HG02885 (cell line): ENCODE measurements around the gene RIMBP2.
"Not testable (repeated sequence)": the region's sequence is repeated elsewhere in the genome, so short reads cannot be mapped to it uniquely, and the experiment has no call there.

Experiments
- ATAC-seq: cut with Tn5 transposase; IDR thresholded peaks from one replicate; pipeline ENCODE4 v1.9.1; 2021; ENCODE audit warnings: mild to moderate bottlenecking; ENCODE audit not compliant: unreplicated experiment, poor library complexity

Gene RIMBP2

DNA sequence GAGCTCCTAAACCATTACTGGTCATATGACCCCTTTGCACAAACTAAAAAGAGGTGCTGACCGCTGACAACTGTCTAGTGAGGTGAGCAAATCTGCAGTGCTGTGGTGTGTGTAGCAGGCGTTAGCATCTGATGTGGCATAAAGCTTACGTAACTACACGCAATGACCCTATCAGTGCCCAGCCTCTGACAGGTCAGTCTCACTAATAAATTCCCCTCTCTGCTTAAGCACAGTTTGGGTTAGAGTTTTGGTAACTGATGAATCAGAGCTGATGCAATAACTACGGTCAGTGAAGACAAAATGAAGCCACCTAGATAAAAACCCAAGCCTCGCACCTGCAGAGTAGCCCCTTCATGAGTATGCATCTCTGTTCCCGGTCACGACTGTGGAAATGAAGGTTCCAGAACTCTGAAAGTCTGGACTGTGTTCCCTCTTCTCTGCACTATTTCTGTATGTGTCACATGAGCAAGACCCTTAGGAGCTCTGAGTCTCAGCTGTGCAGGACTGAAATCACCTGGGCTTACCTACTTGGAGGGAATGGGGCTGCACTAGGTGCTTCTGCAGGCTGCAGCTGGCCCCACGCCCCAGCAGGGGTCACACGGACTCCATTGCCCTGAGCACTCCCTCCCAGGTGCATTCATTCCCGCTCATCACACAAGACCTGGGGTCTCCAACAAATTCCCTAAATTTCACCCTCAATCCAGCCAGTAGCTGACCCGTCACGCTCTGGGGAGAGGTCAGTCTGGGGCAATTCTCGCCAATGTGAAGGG is 54.4 kb downstream of the RIMBP2 start:
- no peak for ATAC-seq

DNA sequence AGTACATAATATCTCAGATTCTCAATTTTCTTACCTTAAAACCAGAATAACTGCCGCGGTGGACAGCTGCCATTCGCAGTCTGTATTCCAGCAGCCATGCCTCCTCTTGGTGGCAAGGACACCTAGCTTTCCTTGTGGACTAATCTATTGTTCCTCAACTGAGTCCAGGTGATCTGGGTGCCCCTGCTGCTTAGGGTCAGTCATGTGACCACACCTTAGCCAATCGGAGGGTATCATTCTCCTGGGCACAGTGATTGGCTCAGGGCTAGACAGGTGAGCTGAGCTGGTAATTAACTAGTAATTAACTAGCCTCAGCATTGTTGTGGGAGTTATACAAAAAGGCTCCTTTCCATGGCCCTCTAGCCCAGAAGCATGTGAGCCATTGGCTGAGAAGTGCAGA is 55.0 kb downstream of the RIMBP2 start:
- ATAC-seq, result no peak

DNA sequence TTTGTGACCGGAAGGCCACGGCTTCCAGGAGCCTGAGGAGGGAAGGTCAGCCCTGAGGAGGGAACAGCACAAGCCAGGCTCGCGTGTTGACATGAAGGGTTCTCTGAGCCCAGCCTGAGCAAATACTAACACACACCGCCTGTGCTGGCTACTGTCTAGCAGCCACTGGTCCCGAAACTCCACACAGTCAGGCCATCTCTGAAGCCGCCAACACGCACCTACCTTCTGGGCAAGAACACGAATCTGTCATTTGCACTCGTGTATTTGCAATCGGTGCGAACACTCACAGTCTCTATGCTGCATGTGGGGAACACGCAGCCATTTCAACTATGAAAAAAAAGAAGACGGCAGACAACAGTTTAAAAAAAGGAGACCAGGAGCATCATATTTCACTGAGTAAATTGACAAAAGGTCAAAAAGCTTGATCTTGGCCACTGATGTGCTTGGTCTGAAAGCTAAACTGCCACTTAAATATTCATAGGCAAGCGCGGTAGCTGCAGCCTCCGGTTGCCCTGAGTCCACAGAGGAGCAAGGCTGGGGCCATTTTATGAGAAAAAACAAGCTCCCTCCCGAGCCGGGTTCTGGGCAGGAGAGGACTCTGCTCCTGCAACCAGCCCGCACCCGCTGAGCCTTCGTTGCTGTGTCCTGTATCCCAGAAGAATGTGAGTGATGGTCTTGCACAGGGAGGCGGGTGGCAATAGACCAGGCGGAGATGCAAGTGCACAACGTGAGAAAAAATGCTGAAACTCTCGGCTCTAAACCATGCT is 57.8 kb downstream of the RIMBP2 start:
- no peak for ATAC-seq

DNA sequence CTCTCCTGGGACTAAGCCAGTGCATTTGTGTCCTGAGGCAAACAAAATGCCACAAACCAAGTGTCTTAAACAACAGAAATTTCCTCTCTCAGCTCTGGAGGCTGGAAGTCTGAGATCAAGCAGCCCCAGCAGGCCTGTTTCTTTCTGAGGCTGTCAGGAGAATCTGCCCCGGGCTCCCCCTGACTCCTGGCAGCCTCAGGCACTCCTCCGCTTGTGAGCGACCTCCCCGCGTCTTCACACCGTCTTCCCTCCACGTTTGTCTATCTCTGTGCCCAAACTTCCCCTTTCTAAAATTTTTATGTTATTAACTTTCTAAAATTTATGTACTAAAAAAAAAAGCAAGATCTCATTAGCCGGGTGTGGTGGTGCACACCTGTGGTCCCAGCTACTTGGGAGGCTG is 59.7 kb downstream of the RIMBP2 start:
- no peak for ATAC-seq

DNA sequence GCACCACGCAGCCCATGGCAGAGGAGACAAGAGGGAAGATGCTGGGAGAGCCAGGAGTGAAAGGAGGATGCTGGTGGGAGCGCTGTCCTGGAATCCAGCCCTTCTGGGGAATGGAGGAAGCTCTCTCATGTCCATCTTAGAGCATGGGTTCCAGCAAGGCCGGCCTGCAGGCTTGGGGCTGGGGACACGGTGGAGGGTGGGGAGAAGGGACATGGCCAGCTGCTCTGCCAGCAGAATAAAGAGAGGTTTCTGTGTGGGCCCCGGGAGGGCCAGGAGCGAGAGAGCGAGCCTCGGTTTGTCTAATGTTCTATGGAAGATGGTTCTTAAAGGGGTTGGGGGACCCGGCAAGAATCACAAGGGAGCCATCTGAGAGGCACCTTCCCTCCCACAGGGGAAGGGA is 60.2 kb downstream of the RIMBP2 start:
- no peak for ATAC-seq

DNA sequence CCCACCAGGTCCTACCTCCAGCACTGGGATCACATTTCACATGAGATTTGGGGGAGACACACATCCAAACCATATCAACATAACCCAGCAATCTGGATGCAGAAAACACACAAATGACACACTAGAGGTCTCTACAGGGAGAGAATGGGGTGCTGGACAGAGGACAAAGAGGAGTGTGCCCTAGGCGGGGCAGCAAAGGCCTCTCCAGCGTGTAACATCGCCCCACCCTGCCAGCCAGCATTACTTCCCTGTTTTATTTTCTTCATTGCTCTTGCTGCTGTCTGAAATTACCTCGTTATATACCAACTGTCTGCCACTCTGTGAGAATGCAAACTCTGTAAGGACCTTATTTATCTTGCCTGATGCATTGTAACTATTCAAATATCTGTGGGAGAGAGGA is 61.1 kb downstream of the RIMBP2 start:
- no peak for ATAC-seq

DNA sequence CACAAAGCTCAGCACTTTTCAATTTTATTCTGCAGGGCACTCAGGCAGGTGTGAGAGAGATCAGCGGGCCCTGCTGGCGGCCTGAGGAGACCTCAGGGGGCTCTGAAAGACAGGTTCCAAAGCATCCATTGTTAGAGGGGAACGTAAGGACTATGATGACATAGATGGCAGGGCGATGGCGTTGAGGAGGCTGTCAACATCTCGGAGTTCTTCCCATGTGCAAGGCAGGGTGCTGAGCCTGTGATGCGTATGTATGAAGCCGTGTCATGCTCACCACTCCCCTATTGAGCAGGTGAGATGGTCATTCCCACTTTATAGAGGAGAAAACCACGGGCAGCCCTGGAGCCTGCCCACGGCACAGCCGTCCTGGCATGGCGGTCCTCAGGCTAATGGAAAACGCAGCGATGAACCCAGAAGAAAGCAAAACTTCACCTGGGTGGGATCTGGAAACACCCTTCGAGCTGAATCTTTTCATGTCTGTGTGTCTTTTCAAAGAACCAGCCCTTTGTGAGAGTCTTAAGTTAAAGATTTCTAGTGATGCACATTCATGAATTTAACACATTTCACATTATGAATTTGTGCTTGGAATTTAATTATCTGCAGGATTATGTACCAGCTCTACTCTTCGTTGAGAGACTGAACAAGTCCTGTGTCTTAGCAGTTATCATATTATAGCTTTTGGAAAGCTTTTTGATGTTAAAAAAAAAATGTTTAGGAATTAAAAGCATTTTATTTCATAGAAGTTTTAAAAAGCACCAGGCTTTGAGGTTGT is 64.7 kb downstream of the RIMBP2 start:
- ATAC-seq, result no peak

DNA sequence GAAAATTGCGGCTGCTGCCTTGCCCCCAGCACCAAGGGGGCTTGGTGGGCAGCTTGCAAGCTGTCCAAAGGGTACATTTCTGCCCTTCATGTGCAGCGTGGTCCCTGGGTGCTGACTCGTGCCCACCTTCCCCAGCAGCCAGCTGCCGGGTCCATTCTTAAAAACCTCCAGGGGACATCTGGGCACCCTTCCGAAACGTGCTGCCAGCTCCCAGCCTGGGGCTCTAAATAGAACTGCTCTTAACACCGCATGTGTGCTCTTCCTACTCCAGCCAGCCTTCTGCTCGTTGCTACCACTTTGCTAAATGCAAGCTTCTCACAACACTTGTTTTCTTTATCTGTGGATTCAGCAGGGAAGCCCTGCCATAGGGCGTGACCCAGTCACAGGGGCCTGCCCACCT is 66.0 kb downstream of the RIMBP2 start:
- ATAC-seq, result no peak

DNA sequence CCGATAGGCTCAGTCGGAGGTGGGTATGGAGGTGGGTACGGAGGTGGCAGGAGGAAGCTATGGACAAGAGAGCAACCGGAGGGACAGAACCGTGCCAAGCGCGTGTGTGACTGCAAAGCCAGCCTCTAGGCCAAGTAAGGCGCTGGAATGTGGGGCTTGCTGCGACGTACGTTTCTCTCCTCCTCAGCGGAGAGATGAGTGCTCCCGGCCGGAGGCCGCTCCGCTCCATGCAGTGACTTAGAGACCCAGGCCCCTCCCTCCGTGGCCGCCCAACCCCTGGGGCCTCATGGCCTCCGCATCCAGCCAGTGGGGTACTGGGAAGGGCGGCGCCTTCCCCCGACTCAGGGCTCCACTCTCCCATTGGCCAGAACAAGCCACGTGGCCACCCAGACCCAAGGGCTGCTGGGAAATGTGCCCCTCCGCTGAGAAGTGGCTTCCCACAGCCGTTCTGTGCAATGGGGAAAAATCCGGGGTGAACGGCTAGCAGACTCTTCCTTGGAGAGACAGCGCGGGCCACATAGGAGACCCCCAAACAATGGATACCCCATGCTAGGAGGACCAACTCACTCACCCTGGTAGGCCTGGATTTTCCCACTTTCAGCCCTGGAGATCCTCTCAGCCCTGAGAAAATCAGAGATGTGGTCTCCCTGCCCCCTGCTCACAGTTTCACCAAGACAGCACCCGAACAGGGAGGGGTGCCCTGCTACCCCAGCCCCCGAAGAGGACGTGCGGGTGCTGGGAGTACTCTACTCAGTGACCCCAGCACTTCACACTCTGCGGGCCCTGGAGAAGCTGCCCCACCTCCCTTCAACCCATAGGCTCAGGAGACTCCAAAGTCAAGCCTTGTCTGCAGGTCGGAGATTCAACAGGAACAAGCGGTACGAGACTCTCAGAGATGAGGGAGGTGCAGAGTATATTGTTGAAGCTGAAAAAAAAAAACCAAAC is 66.7 kb downstream of the RIMBP2 start:
- ATAC-seq, result no peak

DNA sequence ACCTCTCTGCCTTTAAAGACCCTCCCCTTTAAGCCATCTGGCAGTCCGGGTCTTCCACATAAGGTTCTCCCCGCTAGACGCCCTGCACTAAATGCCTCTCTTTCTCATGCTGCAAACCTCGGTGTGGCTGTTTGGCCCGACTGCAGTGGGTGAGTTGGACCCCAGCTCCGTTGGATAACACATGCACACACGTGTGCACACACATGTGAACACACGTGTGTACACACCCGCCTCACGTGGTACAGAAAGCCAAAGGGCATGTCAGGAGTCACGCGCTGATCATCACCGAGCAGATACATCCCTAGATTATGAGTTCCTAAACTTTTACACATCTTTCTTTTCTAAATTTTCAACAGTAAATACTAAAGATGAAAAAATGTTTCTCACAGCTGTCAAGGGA is 68.3 kb downstream of the RIMBP2 start:
- no peak for ATAC-seq

DNA sequence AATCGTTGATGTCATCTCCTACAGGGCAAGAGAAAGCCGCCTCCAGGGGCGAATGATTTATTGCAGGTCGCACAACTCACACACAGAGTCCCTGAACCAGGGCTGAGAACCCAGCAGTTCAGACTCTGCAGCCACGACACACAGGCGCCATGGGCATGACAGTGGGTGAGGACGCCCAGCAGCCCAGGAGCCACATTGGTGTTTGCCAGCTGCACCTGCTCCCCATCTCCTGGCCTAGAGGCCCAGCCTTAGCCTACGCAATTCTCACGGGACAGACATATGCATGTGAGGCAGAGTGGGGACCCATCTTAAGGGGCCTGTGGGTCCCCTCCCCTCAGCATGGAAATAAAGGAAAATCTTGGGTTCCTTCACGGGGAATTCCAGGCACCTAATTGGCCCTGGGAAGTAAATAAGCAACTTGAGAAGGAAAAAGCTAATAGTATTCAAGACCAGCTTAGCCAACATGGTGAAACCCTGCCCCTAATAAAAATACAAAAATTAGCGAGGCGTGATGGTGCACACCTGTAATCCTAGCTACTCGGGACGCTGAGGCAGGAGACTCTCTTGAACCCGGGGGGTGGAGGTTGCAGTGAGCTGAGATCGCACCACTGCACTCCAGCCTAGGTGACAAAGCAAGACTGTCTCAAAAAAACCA is 69.3 kb downstream of the RIMBP2 start:
- ATAC-seq, result no peak

DNA sequence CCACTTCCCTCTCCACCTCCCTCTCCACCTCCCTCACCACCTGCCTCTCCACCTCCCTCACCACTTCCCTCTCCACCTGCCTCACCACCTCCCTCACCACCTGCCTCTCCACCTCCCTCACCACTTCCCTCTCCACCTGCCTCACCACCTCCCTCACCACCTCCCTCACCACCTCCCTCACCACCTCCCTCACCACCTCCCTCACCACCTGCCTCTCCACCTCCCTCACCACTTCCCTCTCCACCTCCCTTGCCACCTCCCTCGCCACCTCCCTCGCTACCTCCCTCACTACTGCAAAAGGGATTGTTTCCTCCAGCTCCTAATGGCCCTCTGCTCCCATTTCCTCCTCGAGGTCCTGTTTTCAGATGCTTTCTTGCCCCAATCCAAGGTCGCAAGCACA is 69.9 kb downstream of the RIMBP2 start:
- ATAC-seq, result not testable (repeated sequence)

DNA sequence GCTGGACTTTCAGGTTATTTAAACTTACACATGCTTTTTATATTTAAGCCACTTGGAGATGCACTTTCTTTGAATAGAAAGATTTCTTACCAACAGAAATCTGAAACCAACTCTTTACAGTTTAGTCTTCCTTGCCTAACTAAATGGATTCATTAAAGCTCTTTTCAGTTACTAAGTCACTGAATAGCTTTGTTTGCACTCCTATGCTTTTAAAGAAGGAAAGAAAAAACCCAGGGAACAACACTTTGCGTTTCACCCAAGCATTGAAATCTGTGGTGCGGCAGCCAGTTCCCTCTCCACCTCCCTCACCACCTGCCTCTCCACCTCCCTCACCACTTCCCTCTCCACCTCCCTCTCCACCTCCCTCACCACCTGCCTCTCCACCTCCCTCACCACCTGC is 70.3 kb downstream of the RIMBP2 start:
- no peak for ATAC-seq

DNA sequence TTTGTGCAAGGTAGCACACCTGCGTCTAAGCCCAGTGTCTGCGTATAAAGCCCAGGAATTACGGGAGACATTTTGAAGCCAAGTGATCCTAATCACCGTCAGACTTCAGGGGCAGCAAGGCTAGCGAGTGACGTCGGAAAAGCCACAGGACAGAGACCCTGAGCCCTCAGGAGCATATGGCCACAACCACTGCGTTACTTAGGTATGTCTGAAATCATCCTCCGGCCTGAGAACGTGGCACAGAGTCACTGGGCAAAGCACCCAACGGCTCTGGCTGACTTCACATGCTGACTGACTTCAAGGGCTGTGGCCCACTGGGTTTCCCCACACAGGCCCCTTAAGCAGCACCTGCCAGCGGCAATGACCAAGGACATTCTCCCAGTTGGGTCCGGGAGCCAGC is 71.5 kb downstream of the RIMBP2 start:
- ATAC-seq, result no peak

DNA sequence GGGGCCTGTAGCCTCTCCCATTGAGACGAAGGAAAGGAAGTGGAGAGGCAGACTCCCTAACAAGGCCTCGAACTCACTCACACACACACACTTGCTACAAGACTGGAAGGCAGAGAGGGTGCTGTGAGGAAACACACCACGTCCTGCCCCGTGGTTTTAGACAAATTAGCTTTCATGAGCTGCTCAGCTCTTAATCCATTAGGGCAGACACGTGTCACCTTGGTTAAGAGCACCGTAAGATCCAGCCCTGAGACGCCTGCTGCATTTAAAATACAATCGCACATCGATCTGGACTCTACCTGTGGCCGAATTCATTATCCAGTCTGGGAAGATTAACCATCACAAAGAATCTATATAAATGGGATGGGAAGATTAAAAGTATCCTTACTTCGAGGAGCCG is 72.0 kb downstream of the RIMBP2 start:
- no peak for ATAC-seq

DNA sequence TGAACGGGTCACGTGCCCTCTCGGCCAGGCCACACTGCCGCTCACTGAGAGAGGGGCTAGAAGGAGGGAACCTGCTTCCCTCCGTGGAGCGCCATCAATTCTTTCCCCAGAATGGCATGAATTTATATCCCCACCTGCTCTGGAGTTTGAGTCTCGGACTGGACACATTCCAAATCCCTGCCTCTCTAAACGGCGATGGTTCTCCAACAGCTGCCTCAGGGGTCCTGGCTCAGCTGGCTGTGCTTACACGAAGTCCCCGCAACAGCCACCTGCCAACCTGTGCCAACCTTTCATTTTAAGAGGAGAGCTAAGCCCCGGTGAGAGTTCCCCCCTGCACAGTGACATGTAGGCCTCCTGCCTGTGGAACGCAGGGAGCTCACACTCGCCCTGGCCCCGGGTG is 73.2 kb downstream of the RIMBP2 start:
- no peak for ATAC-seq

DNA sequence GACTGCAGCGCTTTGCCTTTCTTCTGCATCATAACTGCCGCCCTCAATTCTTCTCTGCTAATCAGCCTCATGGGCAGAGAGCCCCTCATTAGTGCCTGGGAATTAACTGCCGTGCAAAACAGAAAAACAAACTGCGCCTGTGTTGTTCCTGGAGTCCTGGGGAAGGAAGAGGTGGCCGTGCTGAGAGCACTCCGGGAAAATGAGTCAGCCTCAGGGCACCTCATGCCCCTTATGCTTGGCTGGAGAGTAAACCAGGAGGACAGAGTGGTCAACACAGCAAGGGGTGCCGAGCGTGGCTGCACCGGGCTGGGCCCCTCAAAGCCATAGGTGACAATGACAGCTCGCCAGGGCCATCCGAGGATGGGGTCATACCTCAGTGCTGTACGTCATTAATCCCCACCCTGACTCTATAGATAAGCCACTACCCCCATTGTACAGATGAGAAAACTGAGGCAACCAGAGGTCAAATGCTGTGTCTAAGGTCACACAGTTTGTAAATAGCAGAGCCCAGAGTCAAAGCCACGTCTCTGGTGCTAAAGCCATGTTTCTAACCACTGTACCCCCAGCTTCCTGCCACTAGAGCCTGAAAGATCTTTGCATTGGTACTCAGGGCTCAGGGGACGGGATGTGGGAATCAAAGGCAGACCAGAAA is 74.4 kb downstream of the RIMBP2 start:
- no peak for ATAC-seq

DNA sequence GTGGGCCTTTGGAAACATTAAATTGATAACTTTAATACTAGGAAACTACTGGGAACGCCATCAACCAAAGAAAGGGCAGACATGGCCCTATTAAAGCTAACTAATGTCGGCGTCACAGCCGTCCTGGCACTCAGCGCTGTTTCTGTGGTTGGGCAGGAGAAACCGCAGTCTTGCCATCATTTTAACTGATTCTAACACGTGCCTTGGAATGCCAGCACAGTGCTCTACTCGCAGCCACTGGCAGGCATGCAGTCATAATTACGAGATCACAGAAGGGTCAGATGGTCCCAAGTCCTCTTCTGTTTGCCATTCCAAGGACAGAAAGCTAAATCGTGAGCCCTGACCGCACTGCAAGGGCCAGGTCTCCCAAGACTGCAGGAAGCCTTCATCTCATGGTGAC is 75.2 kb downstream of the RIMBP2 start:
- no peak for ATAC-seq

DNA sequence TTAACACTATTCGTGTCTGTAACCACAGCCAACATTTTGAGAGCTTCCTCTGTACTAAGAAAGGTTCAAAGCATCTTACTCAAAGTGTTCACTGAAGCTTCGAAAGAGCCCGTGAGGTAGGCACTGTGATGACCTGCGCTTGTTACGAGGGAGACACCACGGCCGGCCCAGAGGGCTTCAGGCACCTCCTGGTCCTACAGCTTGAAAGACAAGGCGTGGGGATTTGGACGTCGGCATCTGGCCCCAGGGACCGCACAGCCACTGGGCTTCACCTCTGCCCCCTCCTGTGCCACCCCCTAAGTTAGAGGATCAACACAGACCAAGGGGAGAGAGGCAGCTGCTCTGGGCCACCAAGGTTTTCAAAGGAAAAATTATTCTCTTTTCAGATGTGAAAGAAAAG is 75.6 kb downstream of the RIMBP2 start:
- no peak for ATAC-seq
